H1 (cell line): Measurements from ENCODE around the gene LGALSL. TPM values are rescaled to one million over a fixed set of nuclear protein-coding genes. Genes with fewer than 3 reads are reported as not detected.

Experiments
- CTCF ChIA-PET: fragments of 300-600 bp; sonication (Branson Sonifier 250); formaldehyde crosslinking; loops from one replicate; lab custom pipeline; 2021; ENCODE audit not compliant: partially characterized antibody; lab: Charles Lee
- POLR2A ChIA-PET: fragments of 300-600 bp; sonication (Branson Sonifier 250); formaldehyde crosslinking; loops from one replicate; lab custom pipeline; 2021; ENCODE audit warnings: inconsistent platforms; ENCODE audit not compliant: partially characterized antibody; lab: Charles Lee
- DNase-seq, 2 experiments: peaks; one replicate each; pipeline versions ENCODE4 v3.0.0 to v3.0.0-alpha.2; 2010 to 2022; ENCODE audit warnings: low spot score in 2 of 2, low read depth in 1 of 2, mixed read lengths in 1 of 2
- FAIRE-seq: peaks from 2 replicates; lab custom pipeline; 2011; peaks lifted over from hg19 to GRCh38; lab: Jason Lieb, UNC
- H2AFZ ChIP-seq: 2 replicates; pipeline ENCODE4 v1.8.1; 2012; ENCODE audit warnings: low read length, inconsistent platforms
- H2AK5ac ChIP-seq: 2 replicates; pipeline ENCODE4 v1.6.1; 2013; ENCODE audit warnings: low read depth, low read length
- H2BK120ac ChIP-seq: replicated peaks from 2 replicates; pipeline ENCODE3; 2013; ENCODE audit warnings: low read depth, low read length, inconsistent platforms
- H2BK12ac ChIP-seq: 2 replicates; pipeline ENCODE4 v1.6.1; 2013; ENCODE audit warnings: low read depth, low read length
- H2BK15ac ChIP-seq: 2 replicates; pipeline ENCODE4 v1.6.1; 2013; ENCODE audit warnings: low read length
- H2BK20ac ChIP-seq: 2 replicates; pipeline ENCODE4 v1.6.1; 2013; ENCODE audit warnings: low read length
- H2BK5ac ChIP-seq: 2 replicates; pipeline ENCODE4 v1.6.1; 2013; ENCODE audit warnings: low read depth, low read length
- H3K14ac ChIP-seq: 2 replicates; pipeline ENCODE4 v1.6.1; 2013; ENCODE audit warnings: inconsistent platforms; ENCODE audit not compliant: insufficient read length
- H3K18ac ChIP-seq: 2 replicates; pipeline ENCODE4 v1.6.1; 2013; ENCODE audit warnings: low read length; ENCODE audit errors: extremely low read depth
- H3K23ac ChIP-seq: 2 replicates; pipeline ENCODE4 v1.6.1; 2013; ENCODE audit warnings: inconsistent platforms; ENCODE audit not compliant: insufficient read length
- H3K23me2 ChIP-seq: 2 replicates; pipeline ENCODE4 v1.6.1; 2013; ENCODE audit warnings: low read depth, low read length
- H3K27ac ChIP-seq: 2 replicates; pipeline ENCODE4 v1.6.1; 2011; ENCODE audit warnings: low read depth, low read length, inconsistent platforms
- H3K27me3 ChIP-seq, 4 experiments: replicated peaks in 1 of 4; 1 replicate in 1 of 4; 2 replicates in 3 of 4; pipeline versions ENCODE4 v1.6.1 to v1.8.1; 2011 to 2013; ENCODE audit warnings: low read length in 3 of 4, mild to moderate bottlenecking in 3 of 4, inconsistent platforms in 2 of 4, mixed read lengths in 2 of 4, moderate library complexity in 1 of 4; ENCODE audit not compliant: control insufficient read depth in 3 of 4, insufficient read depth in 3 of 4; ENCODE audit errors: extremely low read depth in 1 of 4
- H3K36me3 ChIP-seq, 4 experiments: 2 replicates each; pipeline versions ENCODE4 v1.6.1 to v1.8.1; 2011 to 2013; ENCODE audit warnings: mild to moderate bottlenecking in 4 of 4, low read length in 3 of 4, moderate library complexity in 2 of 4, control low read depth in 1 of 4, inconsistent platforms in 1 of 4; ENCODE audit not compliant: insufficient read depth in 4 of 4, control insufficient read depth in 2 of 4
- H3K4ac ChIP-seq: replicated peaks from 2 replicates; pipeline ENCODE3; 2013; ENCODE audit warnings: low read length, low read depth, mixed read lengths, inconsistent platforms; ENCODE audit not compliant: insufficient read length
- H3K4me1 ChIP-seq, 4 experiments: replicated peaks in 1 of 4; 1 replicate in 1 of 4; 2 replicates in 3 of 4; pipeline versions ENCODE4 v1.6.1 to v1.8.1; 2011 to 2013; ENCODE audit warnings: low read length in 3 of 4, inconsistent platforms in 2 of 4, mixed read lengths in 1 of 4; ENCODE audit not compliant: insufficient read depth in 4 of 4, control insufficient read depth in 3 of 4
- H3K4me2 ChIP-seq, 2 experiments: 2 replicates each; pipeline versions ENCODE4 v1.6.1 to v1.8.1; 2011 to 2013; ENCODE audit warnings: low read depth in 2 of 2, low read length in 2 of 2, control low read depth in 1 of 2, inconsistent platforms in 1 of 2, mild to moderate bottlenecking in 1 of 2; ENCODE audit not compliant: insufficient read depth in 1 of 2
- H3K4me3 ChIP-seq, 4 experiments: fragments of 200-600, 300-600 bp in 1 of 4; sonication (generic), shearing (Covaris generic), sonication (Bioruptor Twin) in 1 of 4; 2 replicates each; pipeline versions ENCODE4 v1.5.1 to v1.8.1; 2011 to 2016; ENCODE audit warnings: low read length in 4 of 4, low read depth in 3 of 4, control low read depth in 2 of 4, inconsistent platforms in 2 of 4, mild to moderate bottlenecking in 2 of 4, mixed read lengths in 1 of 4, moderate library complexity in 1 of 4; ENCODE audit not compliant: insufficient read depth in 2 of 4; ENCODE audit errors: extremely low read depth in 1 of 4
- H3K56ac ChIP-seq: replicated peaks from 2 replicates; pipeline ENCODE3; 2013; ENCODE audit warnings: low read depth, mild to moderate bottlenecking, mixed read lengths, low read length, inconsistent platforms; ENCODE audit not compliant: insufficient read length
- H3K79me1 ChIP-seq: 2 replicates; pipeline ENCODE4 v1.6.1; 2013; ENCODE audit warnings: low read depth, low read length, control low read depth
- H3K79me2 ChIP-seq, 2 experiments: 2 replicates each; pipeline versions ENCODE4 v1.6.1 to v1.8.1; 2012 to 2013; ENCODE audit warnings: low read length in 2 of 2, mild to moderate bottlenecking in 2 of 2, inconsistent platforms in 1 of 2; ENCODE audit not compliant: insufficient read depth in 2 of 2, control insufficient read depth in 1 of 2
- H3K9ac ChIP-seq, 4 experiments: replicated peaks in 1 of 4; 1 replicate in 1 of 4; 2 replicates in 3 of 4; pipeline versions ENCODE4 v1.6.1 to v1.8.1; 2011 to 2013; ENCODE audit warnings: low read depth in 3 of 4, low read length in 3 of 4, control low read depth in 2 of 4, mild to moderate bottlenecking in 2 of 4, moderate library complexity in 2 of 4, inconsistent platforms in 1 of 4; ENCODE audit errors: extremely low read depth in 1 of 4
- H3K9me3 ChIP-seq, 2 experiments: 2 replicates each; pipeline versions ENCODE4 v1.6.1 to v1.8.1; 2012 to 2013; ENCODE audit warnings: mild to moderate bottlenecking in 2 of 2, moderate library complexity in 2 of 2, control low read depth in 1 of 2, inconsistent platforms in 1 of 2, low read depth in 1 of 2, low read length in 1 of 2, mixed read lengths in 1 of 2; ENCODE audit not compliant: insufficient read depth in 2 of 2
- H4K20me1 ChIP-seq, 2 experiments: replicated peaks in 1 of 2; 2 replicates each; pipeline versions ENCODE3 to v1.8.1; 2011 to 2013; ENCODE audit warnings: inconsistent platforms in 2 of 2, low read length in 2 of 2, mild to moderate bottlenecking in 1 of 2; ENCODE audit not compliant: insufficient read depth in 2 of 2, control insufficient read depth in 1 of 2
- H4K5ac ChIP-seq: 2 replicates; pipeline ENCODE4 v1.6.1; 2013; ENCODE audit warnings: low read length, low read depth, mixed read lengths, inconsistent platforms; ENCODE audit not compliant: insufficient read length
- H4K8ac ChIP-seq: 2 replicates; pipeline ENCODE4 v1.8.0; 2013; ENCODE audit warnings: mild to moderate bottlenecking, moderate library complexity, low read length, inconsistent platforms; ENCODE audit not compliant: insufficient read depth; ENCODE audit errors: extremely low read depth
- H4K91ac ChIP-seq: replicated peaks from 2 replicates; pipeline ENCODE3; 2013; ENCODE audit warnings: low read length, mixed read lengths, inconsistent platforms; ENCODE audit not compliant: insufficient read length
- BACH1 ChIP-seq: IDR thresholded peaks from 2 replicates; pipeline ENCODE4 v1.6.1; 2012; ENCODE audit warnings: low read length, improper control_type of control experiment
- WGBS, 2 experiments: shearing (Covaris generic) in 1 of 2; methylation state at CpG; one replicate each; pipeline versions ENCODE4 v1.1.6 to v1.1.7; 2013 to 2015; ENCODE audit warnings: low lambda C conversion rate in 2 of 2, mixed read lengths in 2 of 2, inconsistent platforms in 1 of 2, low coverage in 1 of 2, missing lambda C conversion rate in 1 of 2; ENCODE audit not compliant: insufficient replicate concordance in 2 of 2, insufficient coverage in 1 of 2, insufficient read length in 1 of 2; ENCODE audit errors: extremely low coverage in 1 of 2, missing lambda C conversion rate in 1 of 2; 5-methylcytosine and 5-hydroxymethylcytosine counted together
- polyA plus RNA-seq, 7 experiments: library from polyadenylated mRNA; depleted of rRNA in 3 of 7; stranded (reverse) in 5 of 7; unstranded in 2 of 7; fragments of >200 nt in 5 of 7; fragments of 200-250 nt in 2 of 7; gene quantifications; 1 replicate in 5 of 7; 2 replicates in 1 of 7; 4 replicates in 1 of 7; pipeline versions ENCODE4 v1.2.1 to v1.2.3, GENCODE V29; 2011 to 2013; ENCODE audit warnings: missing spikeins in 2 of 7, mixed read lengths in 2 of 7
- total RNA-seq: library from RNA; stranded (reverse); fragmentation: NEBNext Ultra II Directional; extraction: Animal tissue kit (Norgen Biotek cat#: 25700); gene quantifications from 2 replicates; pipeline ENCODE4 v1.2.1, GENCODE V29; 2021

Gene LGALSL
- total and polyA plus RNA-seq, 2 of the 8 experiments (the other 6 are each of a cell fraction or from before 2014, with no cell fraction given), result 13.6 to 32.3 TPM

- DNase-seq (no peak), FAIRE-seq (no peak)
- Histone ChIP-seq H3K56ac (no peak overlapping the region), H3K36me3 (no peaks in the 10 kb centered on the region), H3K27me3 (no peaks in the 10 kb centered on the region), H3K27ac (no peak overlapping the region)
- CTCF ChIA-PET, result no interaction called here
- TF ChIP-seq BACH1, result no peak
- TF ChIP-seq, all 59 proteins: peak for 0
- Histone ChIP-seq H4K5ac (no peak overlapping the region), H2AFZ (no peak overlapping the region), H4K91ac (no peak overlapping the region), H3K4ac (no peak overlapping the region), H3K23ac (no peak overlapping the region), H3K79me2 (no peaks in the 10 kb centered on the region), H3K79me1 (no peaks in the 10 kb centered on the region), H2BK20ac (no peak overlapping the region), H2AK5ac (no peak overlapping the region), H2BK12ac (no peak overlapping the region), H4K20me1 (peaks cover 0 to under 1% of the 10 kb centered on the region in 2 experiments), H3K23me2 (no peaks in the 10 kb centered on the region), H4K8ac (no peak overlapping the region), H3K14ac (no peak overlapping the region), H2BK5ac (no peak overlapping the region), H3K4me2 (no peak overlapping the region), H3K4me1 (no peaks in the 10 kb centered on the region), H2BK15ac (no peak overlapping the region), H3K18ac (no peak overlapping the region), H3K9ac (no peak overlapping the region), H3K9me3 (no peaks in the 10 kb centered on the region), H2BK120ac (no peak overlapping the region), H3K4me3 (no peak overlapping the region)
- WGBS, 2 experiments, result 89% methylated on average over 4 of the region's 4 CpGs; no CpG with 5 or more reads in 1 of the 2 experiments
- POLR2A ChIA-PET, result interaction anchor here (1.5 kb wide), 1 partner anchor 11 kb away, joined by 3 read pairs; no protein-coding TSS in a partner anchor
These were observed 41.3 kb upstream of the LGALSL start for GRCh38 chr2:64412671-64413070.
